ENCODE data around the gene DEPDC1.
A peak's percentile ranks its signal among the peaks of the same experiment; 100 is the strongest.
"Not testable (repeated sequence)": the region's sequence is repeated elsewhere in the genome, so short reads cannot be mapped to it uniquely, and the experiment has no call there.

Gene DEPDC1

GRCh38 chr1:68496680-68497357, at the start of gene DEPDC1:
Gene DEPDC1 (minus strand): TSS chr1:68497082. CDS start chr1:68496999, 83 bp downstream.
- peak; percentile 82 for DNase-seq (ENCODE audit: low spot score)

GRCh38 chr1:68544651-68545050, 47.8 kb upstream of the DEPDC1 start:
- no peak for DNase-seq (ENCODE audit: low spot score)

- DNase-seq (ENCODE audit: low spot score), result no peak
These were observed 45.7 kb upstream of the DEPDC1 start for GRCh38 chr1:68542586-68542985.

- no peak for DNase-seq (ENCODE audit: low spot score)
These were observed 42.1 kb upstream of the DEPDC1 start for GRCh38 chr1:68538941-68539340.

DNA sequence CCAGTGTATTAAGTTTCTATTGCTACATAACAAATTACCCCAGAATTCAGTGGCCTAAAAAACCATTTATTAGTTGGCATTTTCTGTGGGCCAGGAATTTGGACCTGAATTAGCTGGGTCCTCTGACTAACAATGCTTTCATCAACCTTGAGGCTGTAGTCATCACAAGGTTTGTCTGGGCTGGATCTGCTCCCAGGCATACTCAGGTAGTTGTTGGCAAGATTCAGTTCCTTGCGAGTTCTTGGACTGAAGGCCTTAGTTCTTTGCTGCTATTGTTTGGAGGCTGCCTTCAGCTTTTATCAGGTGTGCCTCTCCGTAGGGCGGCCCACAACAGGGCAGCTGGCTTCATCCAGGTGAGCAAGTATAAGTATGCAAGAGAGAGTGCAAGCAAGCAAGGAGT, 31.4 kb upstream of the DEPDC1 start:
- no peak for DNase-seq (ENCODE audit: low spot score)

DNA sequence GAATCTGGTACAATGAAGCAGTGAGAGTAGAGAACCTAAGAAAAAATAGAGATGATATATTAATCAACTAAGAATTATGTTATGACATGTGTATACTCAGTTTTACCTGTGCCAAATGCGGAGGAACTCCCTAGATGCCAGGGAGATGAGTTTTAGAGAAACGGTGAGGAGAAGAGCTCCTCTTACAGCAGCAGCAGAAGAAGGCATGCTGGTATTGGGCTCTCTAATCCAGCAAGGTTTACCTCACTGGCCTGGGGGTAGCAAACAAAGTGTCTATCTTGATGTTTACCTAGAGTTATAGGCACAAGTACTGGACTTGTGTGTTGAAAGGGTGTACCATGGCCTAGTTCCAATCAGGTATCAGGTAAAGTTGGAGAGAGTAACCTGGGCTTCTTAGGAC, 28.9 kb upstream of the DEPDC1 start:
- no peak for DNase-seq (ENCODE audit: low spot score)

- no peak for DNase-seq (ENCODE audit: low spot score)
These were observed 24.4 kb upstream of the DEPDC1 start for GRCh38 chr1:68521286-68521685.

GRCh38 chr1:68516066-68516465, 19.2 kb upstream of the DEPDC1 start:
- no peak for DNase-seq (ENCODE audit: low spot score)

- DNase-seq (ENCODE audit: low spot score), result no peak
These were observed 14.4 kb upstream of the DEPDC1 start for GRCh38 chr1:68511254-68511653.

DNA sequence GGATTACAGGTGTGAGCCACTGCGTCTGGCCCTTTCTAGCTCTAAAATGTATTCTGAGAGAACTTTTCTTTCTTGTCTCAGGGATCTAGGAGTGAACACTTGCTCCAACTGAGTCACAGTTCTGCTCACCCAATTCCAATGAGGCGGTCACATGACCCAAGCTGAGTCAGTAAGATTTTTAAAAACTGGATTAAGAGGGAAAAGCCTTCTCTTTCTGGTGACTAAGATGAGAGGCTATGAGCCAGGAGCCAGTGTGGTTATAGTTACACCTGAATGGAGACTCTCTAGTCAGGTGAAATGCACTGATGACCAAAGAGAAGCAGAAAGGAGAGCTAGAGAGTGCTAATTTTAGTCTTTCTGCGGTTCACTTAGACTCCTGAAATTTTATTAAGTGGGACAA, 9.5 kb upstream of the DEPDC1 start:
- DNase-seq (ENCODE audit: low spot score), result no peak

GRCh38 chr1:68503085-68503484, 6.2 kb upstream of the DEPDC1 start:
- DNase-seq (ENCODE audit: low spot score), result no peak

- DNase-seq (ENCODE audit: low spot score), result no peak
These were observed 446 bp upstream of the DEPDC1 start for GRCh38 chr1:68497358-68497698.

DNA sequence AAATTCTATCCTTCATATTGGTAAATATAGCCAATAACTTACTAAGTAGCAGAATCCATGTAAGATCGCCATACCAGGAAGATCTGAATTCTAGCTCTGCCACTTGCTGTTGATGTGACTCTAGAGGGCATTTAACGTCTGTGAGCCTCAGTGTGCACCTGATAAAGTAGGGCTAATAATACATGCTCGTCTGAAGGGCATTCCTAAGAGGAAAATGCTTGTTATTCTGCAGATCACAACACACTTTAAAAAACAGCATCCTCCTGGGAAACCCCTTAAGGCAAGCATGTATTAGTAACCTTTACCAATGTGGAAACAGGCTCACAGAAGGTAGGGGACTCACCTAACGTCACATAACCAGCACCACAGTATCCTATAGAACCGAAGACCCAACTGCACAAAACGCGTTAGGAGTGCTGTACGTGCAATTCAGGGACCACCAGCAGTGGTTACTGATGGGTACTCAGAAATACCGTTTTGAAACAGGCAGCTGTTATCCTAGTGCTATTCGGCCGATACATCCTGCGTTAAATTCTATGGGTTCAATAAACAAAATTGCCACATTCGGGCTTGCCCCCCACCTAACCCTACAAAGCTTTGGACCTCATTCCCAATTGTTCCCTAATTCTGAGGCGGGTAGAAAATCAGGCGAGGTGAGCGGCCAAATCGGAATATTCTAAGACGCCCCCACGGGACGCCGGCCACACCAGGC, 758 bp downstream of the DEPDC1 start:
- DNase-seq (ENCODE audit: low spot score), result no peak

DNA sequence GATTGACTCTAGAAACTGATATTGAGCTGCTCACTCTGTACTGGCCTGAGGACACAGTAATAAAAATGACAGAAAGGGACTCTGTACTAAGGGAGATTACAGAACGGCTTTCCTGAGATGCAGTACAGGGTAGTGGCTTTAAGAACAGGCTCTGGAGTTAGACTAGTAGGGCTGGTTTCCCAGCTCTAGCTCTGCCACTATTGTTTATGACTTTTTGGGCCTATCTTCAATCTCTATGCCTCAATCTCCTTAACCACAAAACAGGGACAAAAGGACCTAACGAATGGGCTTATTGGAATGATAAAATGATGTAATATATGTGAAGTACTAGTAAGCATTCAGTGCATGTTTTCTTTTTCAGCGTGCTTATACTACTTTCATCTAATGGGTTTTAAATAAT, 1.4 kb downstream of the DEPDC1 start:
- no peak for DNase-seq (ENCODE audit: low spot score)

DNA sequence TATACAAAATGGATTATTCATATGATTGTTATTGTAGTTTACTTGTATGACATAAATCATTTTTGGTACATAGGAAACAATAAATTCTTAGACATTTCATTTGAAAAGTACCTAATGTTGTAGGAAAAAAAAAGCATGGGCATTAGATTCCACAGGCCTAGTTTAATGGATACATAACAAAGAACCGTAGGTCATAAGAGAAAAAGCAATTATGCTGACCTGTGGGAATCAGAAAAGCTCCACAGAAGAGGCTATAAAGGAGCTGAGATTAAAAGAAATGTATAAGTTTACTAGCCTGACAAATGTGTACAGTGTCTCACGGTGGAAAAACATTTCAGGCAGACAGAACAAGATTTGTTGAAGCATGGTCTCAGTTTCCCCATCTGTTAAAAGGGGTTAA, 3.7 kb downstream of the DEPDC1 start:
- DNase-seq (ENCODE audit: low spot score), result no peak

DNA sequence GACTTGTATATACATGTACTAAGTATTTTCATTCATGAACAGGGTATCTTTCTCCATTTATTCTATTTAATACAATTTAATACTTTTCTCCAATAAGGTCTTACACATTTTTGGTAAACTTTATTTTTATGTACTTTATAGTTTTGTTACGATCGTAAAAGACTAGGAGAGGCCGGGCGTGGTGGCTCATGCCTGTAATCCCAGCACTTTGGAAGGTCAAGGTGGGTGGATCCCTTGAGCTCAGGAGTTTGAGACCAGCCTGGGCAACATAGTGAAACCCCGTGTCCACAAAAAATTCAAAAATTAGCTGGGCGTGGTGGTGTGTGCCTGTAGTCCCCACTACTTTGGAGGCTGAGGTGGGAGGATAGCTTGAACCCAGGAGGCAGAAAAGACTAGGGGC, 4.6 kb downstream of the DEPDC1 start:
- DNase-seq (ENCODE audit: low spot score), result not testable (repeated sequence)

GRCh38 chr1:68490046-68490651, 6.7 kb downstream of the DEPDC1 start:
- DNase-seq (ENCODE audit: low spot score), result no peak

DNA sequence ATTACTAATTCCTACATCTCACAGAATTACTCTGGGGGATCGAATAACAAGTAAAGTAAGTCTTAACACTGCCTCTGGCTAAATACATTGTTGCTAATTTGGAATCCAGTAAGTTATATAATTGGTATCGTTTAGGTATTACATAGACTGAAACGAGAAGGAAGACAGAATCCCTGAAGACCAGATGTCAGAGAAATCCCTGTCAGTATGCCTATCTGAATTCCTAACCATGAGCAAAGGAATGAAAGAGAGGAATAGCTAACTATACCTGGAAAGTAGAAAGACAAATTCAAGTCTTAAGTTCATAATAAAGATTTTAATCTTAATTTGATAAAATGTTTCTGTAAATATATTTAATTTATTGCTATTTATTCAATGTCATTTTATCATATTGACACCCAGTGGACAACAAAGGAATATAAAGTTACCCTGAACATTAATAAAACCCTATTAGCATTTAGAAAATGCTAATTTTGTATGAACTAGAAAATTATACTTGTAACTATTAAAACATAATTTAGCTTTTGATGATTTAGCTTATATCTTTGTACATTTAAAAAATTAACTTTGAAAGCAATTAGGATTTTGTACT, 11.4 kb downstream of the DEPDC1 start:
- no peak for DNase-seq (ENCODE audit: low spot score)

DNA sequence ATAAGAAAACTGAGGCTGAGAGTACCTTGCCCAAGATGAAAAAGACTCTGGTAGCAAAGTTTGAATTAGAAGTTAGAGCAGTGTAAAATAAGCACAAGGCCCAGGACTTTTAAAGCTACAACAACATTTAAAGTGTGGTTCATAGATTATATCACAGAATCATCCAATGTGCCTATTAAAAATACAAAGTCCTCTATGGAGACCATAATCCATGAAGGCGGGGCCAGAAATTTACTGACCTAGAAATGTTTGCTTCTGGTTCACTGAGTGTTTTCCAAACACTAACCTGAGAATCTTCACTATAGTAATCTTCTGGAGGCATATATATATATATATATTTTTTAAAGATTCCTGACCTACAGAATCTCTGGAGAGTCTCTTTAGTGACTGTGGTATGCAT, 12.3 kb downstream of the DEPDC1 start:
- DNase-seq (ENCODE audit: low spot score), result no peak

GRCh38 chr1:68481041-68481440, 15.8 kb downstream of the DEPDC1 start:
- DNase-seq (ENCODE audit: low spot score), result no peak

- DNase-seq (ENCODE audit: low spot score), result no peak
These were observed 17.4 kb downstream of the DEPDC1 start for GRCh38 chr1:68479501-68479900.

- DNase-seq (ENCODE audit: low spot score), result no peak
These were observed 18.2 kb downstream of the DEPDC1 start for GRCh38 chr1:68478662-68479061.

DNA sequence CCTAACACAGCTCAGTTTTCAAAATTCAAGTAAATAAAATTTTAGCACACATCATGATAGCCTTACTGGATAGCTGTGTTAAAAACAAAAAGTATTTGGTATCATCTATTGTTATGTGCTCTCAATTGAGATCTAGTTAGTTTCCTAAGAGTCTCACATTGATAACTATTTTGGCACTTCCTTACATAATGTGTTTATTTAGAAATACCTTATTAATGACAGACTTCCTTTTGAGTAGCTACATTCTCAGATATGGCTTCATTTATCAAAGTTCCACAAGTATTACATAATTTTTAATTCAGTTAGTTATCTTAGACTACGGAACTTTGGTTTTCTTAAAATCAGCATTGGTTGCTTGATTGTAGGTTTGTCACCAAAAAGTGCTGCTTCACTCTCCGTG, 20.3 kb downstream of the DEPDC1 start:
- not testable (repeated sequence) for DNase-seq (ENCODE audit: low spot score)
